22Rv1 (cell line): ENCODE data around the gene MAST3.

Source experiments
- ZFX ChIP-seq: fragments of 450-650 bp; IDR thresholded peaks from 2 replicates; pipeline ENCODE4 v1.6.1; 2017; ENCODE audit warnings: antibody characterized with exemption, borderline replicate concordance
- TF ChIP-seq, protein P1 (sequence below): fragments of 450-650 bp; IDR thresholded peaks from 2 replicates; pipeline ENCODE4 v1.5.1; 2017; ENCODE audit warnings: mild to moderate bottlenecking

DNA sequence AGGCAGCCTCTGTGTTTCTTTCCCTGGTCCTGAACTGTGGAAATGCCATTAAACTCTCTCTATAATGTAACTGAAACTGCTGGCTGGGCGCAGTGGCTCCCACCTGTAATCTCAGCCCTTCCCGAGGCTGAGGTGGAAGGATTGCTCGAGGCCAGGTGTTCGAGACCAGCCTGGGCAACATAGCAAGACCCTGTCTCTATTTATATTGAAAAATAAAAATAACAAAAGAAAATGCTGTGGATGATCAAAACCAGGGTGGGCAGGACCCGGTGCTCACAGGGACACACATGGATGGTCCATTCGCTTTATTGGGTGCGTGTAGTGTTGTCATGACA, 98.9 kb downstream of the MAST3 start:
- TF ChIP-seq, protein P1, sequence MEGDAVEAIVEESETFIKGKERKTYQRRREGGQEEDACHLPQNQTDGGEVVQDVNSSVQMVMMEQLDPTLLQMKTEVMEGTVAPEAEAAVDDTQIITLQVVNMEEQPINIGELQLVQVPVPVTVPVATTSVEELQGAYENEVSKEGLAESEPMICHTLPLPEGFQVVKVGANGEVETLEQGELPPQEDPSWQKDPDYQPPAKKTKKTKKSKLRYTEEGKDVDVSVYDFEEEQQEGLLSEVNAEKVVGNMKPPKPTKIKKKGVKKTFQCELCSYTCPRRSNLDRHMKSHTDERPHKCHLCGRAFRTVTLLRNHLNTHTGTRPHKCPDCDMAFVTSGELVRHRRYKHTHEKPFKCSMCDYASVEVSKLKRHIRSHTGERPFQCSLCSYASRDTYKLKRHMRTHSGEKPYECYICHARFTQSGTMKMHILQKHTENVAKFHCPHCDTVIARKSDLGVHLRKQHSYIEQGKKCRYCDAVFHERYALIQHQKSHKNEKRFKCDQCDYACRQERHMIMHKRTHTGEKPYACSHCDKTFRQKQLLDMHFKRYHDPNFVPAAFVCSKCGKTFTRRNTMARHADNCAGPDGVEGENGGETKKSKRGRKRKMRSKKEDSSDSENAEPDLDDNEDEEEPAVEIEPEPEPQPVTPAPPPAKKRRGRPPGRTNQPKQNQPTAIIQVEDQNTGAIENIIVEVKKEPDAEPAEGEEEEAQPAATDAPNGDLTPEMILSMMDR: no peak
- no peak for TF ChIP-seq ZFX
